Thymus (tissue), 14 donors: ENCODE results near the gene ORC6. TPM values are rescaled to one million over a fixed set of nuclear protein-coding genes. Genes with fewer than 3 reads are reported as not detected.

Experiments
- DNase-seq, 9 donors: peaks; one replicate each; pipeline ENCODE4 v3.0.0-alpha.2; 2013; ENCODE audit warnings: low spot score in 9 of 9, low read depth in 6 of 9, missing footprints in 1 of 9
- H3K27ac ChIP-seq, 2 donors: one replicate each; pipeline ENCODE4 v1.5.1; 2013; ENCODE audit warnings: control low read depth in 1 of 2, low read depth in 1 of 2, low read length in 1 of 2, mild to moderate bottlenecking in 1 of 2, moderate library complexity in 1 of 2
- H3K27me3 ChIP-seq, 2 donors: one replicate each; pipeline ENCODE4 v1.5.1; 2013; ENCODE audit warnings: low read length in 1 of 2; ENCODE audit not compliant: control insufficient read depth in 2 of 2, insufficient read depth in 1 of 2
- H3K36me3 ChIP-seq, 2 donors: one replicate each; pipeline ENCODE4 v1.5.1; 2013; ENCODE audit warnings: low read length in 1 of 2, mild to moderate bottlenecking in 1 of 2, moderate library complexity in 1 of 2; ENCODE audit not compliant: control insufficient read depth in 2 of 2, insufficient read depth in 2 of 2
- H3K4me1 ChIP-seq, 2 donors: one replicate each; pipeline ENCODE4 v1.5.1; 2013; ENCODE audit warnings: low read length in 2 of 2; ENCODE audit not compliant: control insufficient read depth in 2 of 2, insufficient read depth in 2 of 2
- H3K4me3 ChIP-seq, 2 donors: one replicate each; pipeline ENCODE4 v1.5.1; 2013; ENCODE audit warnings: low read length in 2 of 2, control low read depth in 1 of 2, mild to moderate bottlenecking in 1 of 2
- H3K9me3 ChIP-seq, 2 donors: one replicate each; pipeline ENCODE4 v1.5.1; 2013; ENCODE audit warnings: low read length in 1 of 2, mild to moderate bottlenecking in 1 of 2; ENCODE audit not compliant: control insufficient read depth in 2 of 2, insufficient read depth in 1 of 2
- WGBS: extraction: QIAGEN DNeasy Blood & Tissue Kit; methylation state at CpG from one replicate; pipeline ENCODE4 v1.1.7; 2013; 5-methylcytosine and 5-hydroxymethylcytosine counted together
- long read RNA-seq, 10 donors: transcript quantifications; one replicate each; lab custom pipeline, GENCODE V29; 2026
- polyA plus RNA-seq: library from polyadenylated mRNA; stranded (reverse); fragments of 200-250 nt; gene quantifications from one replicate; pipeline ENCODE4 v1.2.3, GENCODE V29; 2013
- total RNA-seq: library from RNA; stranded (reverse); fragments of 120-200 nt; gene quantifications from one replicate; pipeline ENCODE4 v1.2.4, GENCODE V29; 2013
- donor health status: healthy.

Gene ORC6
- total RNA-seq (12.6 TPM), polyA plus RNA-seq (4.5 TPM)
- long read RNA-seq, donor 1: 0 reads
- long read RNA-seq, donor 2: 0 reads
- long read RNA-seq, donor 3, transcript ORC6-207 (4 exons, 1,833 nt): major isoform, 8 of 15 reads
- long read RNA-seq, donor 3, transcript ORC6-201 (7 exons, 1,628 nt): minor isoform, 6 of 15 reads
- long read RNA-seq, donor 3, partial matches to known transcripts: 0 of 15 reads
- long read RNA-seq, donor 3, other reads (novel, unspliced or antisense): 0 of 15 reads
- long read RNA-seq, donor 4, partial matches to known transcripts: 0 of 5 reads
- long read RNA-seq, donor 4, other reads (novel, unspliced or antisense): 0 of 5 reads
- long read RNA-seq, donor 5, transcript ORC6-201 (7 exons, 1,628 nt): major isoform, 12 of 33 reads
- long read RNA-seq, donor 5, transcript ORC6-207 (4 exons, 1,833 nt): minor isoform, 7 of 33 reads
- long read RNA-seq, donor 5, partial matches to known transcripts: 13 of 33 reads
- long read RNA-seq, donor 5, other reads (novel, unspliced or antisense): 0 of 33 reads
- long read RNA-seq, donor 6, transcript ORC6-201 (7 exons, 1,628 nt): major isoform, 5 of 7 reads
- long read RNA-seq, donor 6, partial matches to known transcripts: 0 of 7 reads
- long read RNA-seq, donor 6, other reads (novel, unspliced or antisense): 0 of 7 reads
- long read RNA-seq, donor 7, partial matches to known transcripts: 0 of 8 reads
- long read RNA-seq, donor 7, other reads (novel, unspliced or antisense): 0 of 8 reads
- long read RNA-seq, donor 8, partial matches to known transcripts: 0 of 2 reads
- long read RNA-seq, donor 8, other reads (novel, unspliced or antisense): 0 of 2 reads
- long read RNA-seq, donor 9, transcript ORC6-201 (7 exons, 1,628 nt): major isoform, 6 of 41 reads
- long read RNA-seq, donor 9, partial matches to known transcripts: 32 of 41 reads
- long read RNA-seq, donor 9, other reads (novel, unspliced or antisense): 0 of 41 reads
- long read RNA-seq, donor 10, transcript ORC6-201 (7 exons, 1,628 nt): major isoform, 6 of 6 reads
- long read RNA-seq, donor 10, partial matches to known transcripts: 0 of 6 reads
- long read RNA-seq, donor 10, other reads (novel, unspliced or antisense): 0 of 6 reads

GRCh38 chr16:46689365-46690280, at the start of gene ORC6:
TSS of gene ORC6 (plus strand) at chr16:46689659. CDS start at chr16:46689706, 47 bp downstream.
- H3K9me3 ChIP-seq: no peaks in the 10 kb centered on the region
- no peaks in the 10 kb centered on the region for H3K27me3 ChIP-seq
- peak; percentile 35 to 97 (median 94) for DNase-seq
- peak within 1 kb of the TSS; percentile 99 for H3K27ac ChIP-seq
- under 1% methylated on average over 79 of the region's 79 CpGs for WGBS
- peaks cover 19 to 23% of the 10 kb centered on the region in 2 donors for H3K4me1 ChIP-seq
- H3K36me3 ChIP-seq: peaks cover 3 to 11% of the 10 kb centered on the region in 2 donors
- peak within 1 kb of the TSS; percentile 88 to 89 for H3K4me3 ChIP-seq

- Histone ChIP-seq H3K9me3 (no peaks in the 10 kb centered on the region), H3K4me1 (no peaks in the 10 kb centered on the region), H3K36me3 (no peaks in the 10 kb centered on the region), H3K27ac (no peak overlapping the region), H3K27me3 (no peaks in the 10 kb centered on the region), H3K4me3 (no peak overlapping the region)
- 97% methylated on average over 8 of the region's 8 CpGs for WGBS
- no peak for DNase-seq
Observed at GRCh38 chr16:46648656-46649055, 40.8 kb upstream of the ORC6 start.

- Histone ChIP-seq H3K27me3 (no peaks in the 10 kb centered on the region), H3K27ac (no peak overlapping the region), H3K4me3 (no peak overlapping the region), H3K4me1 (no peaks in the 10 kb centered on the region), H3K9me3 (no peaks in the 10 kb centered on the region), H3K36me3 (no peaks in the 10 kb centered on the region)
- DNase-seq: no peak
- WGBS: 97% methylated on average over 27 of the region's 27 CpGs
Observed at GRCh38 chr16:46649588-46650253, 39.7 kb upstream of the ORC6 start.

GRCh38 chr16:46650254-46650623, 39.2 kb upstream of the ORC6 start:
- H3K4me1 ChIP-seq: no peaks in the 10 kb centered on the region
- no peak for DNase-seq
- H3K9me3 ChIP-seq: no peaks in the 10 kb centered on the region
- no peak overlapping the region for H3K27ac ChIP-seq
- 97% methylated on average over 5 of the region's 5 CpGs for WGBS
- H3K36me3 ChIP-seq: no peaks in the 10 kb centered on the region
- no peak overlapping the region for H3K4me3 ChIP-seq
- no peaks in the 10 kb centered on the region for H3K27me3 ChIP-seq

GRCh38 chr16:46651305-46651704, 38.2 kb upstream of the ORC6 start:
- Histone ChIP-seq H3K4me1 (no peaks in the 10 kb centered on the region), H3K9me3 (no peaks in the 10 kb centered on the region), H3K27ac (no peak overlapping the region), H3K27me3 (no peaks in the 10 kb centered on the region), H3K36me3 (no peaks in the 10 kb centered on the region), H3K4me3 (no peak overlapping the region)
- DNase-seq: no peak
- 98% methylated on average over 3 of the region's 3 CpGs for WGBS

- Histone ChIP-seq H3K27ac (no peak overlapping the region), H3K4me1 (no peaks in the 10 kb centered on the region), H3K9me3 (no peaks in the 10 kb centered on the region), H3K4me3 (no peak overlapping the region), H3K36me3 (peaks cover 19% of the 10 kb centered on the region in 2 donors), H3K27me3 (no peaks in the 10 kb centered on the region)
- peak in 2 of 9 donors; percentile 2 to 26 for DNase-seq
- 17% methylated on average over 1 of the region's 1 CpG for WGBS
Observed at GRCh38 chr16:46658925-46659324, 30.5 kb upstream of the ORC6 start.

- Histone ChIP-seq H3K9me3 (no peaks in the 10 kb centered on the region), H3K4me3 (no peak overlapping the region), H3K27me3 (no peaks in the 10 kb centered on the region), H3K4me1 (no peaks in the 10 kb centered on the region), H3K36me3 (peaks cover 19 to 23% of the 10 kb centered on the region in 2 donors), H3K27ac (no peak overlapping the region)
- 73% methylated on average over 4 of the region's 4 CpGs for WGBS
- no peak for DNase-seq
Observed at GRCh38 chr16:46662123-46662522, 27.3 kb upstream of the ORC6 start.
